Mononuclear cell (primary cell): ENCODE data around the gene INPP5A. TPM values are rescaled to one million over a fixed set of nuclear protein-coding genes. Genes with fewer than 3 reads are reported as not detected.
"Not testable (repeated sequence)": the region's sequence is repeated elsewhere in the genome, so short reads cannot be mapped to it uniquely, and the experiment has no call there.

Experiments used
- H3K27me3 ChIP-seq: 2 replicates; pipeline ENCODE4 v1.6.0; 2011; ENCODE audit warnings: low read length, control low read depth; ENCODE audit not compliant: insufficient read depth
- H3K4me1 ChIP-seq: 2 replicates; pipeline ENCODE4 v1.5.1; 2011; ENCODE audit warnings: mild to moderate bottlenecking, low read length, control low read depth; ENCODE audit not compliant: insufficient read depth
- H3K4me3 ChIP-seq: 2 replicates; pipeline ENCODE4 v1.5.1; 2011; ENCODE audit warnings: mild to moderate bottlenecking, low read length, moderate library complexity
- H3K9me3 ChIP-seq: 2 replicates; pipeline ENCODE4 v1.5.1; 2011; ENCODE audit warnings: low read depth, mild to moderate bottlenecking, control low read depth, low read length
- total RNA-seq: library from RNA; depleted of rRNA; stranded (reverse); fragments of >200 nt; gene quantifications from one replicate; pipeline ENCODE4 v1.2.3, GENCODE V29; 2012

Gene INPP5A
- total RNA-seq, 1 donor: 18.6 TPM

- H3K4me3 ChIP-seq: no peak overlapping the region
- no peaks in the 10 kb centered on the region for H3K9me3 ChIP-seq
- no peaks in the 10 kb centered on the region for H3K4me1 ChIP-seq
- no peaks in the 10 kb centered on the region for H3K27me3 ChIP-seq
Measured at GRCh38 chr10:132728741-132729140, 191.2 kb downstream of the INPP5A start.

- Histone ChIP-seq H3K27me3 (no peaks in the 10 kb centered on the region), H3K4me3 (no peak overlapping the region), H3K9me3 (no peaks in the 10 kb centered on the region), H3K4me1 (no peaks in the 10 kb centered on the region)
Measured at GRCh38 chr10:132729810-132730572, 192.4 kb downstream of the INPP5A start.

GRCh38 chr10:132730573-132730953, 193.0 kb downstream of the INPP5A start:
- Histone ChIP-seq H3K9me3 (no peaks in the 10 kb centered on the region), H3K4me1 (no peaks in the 10 kb centered on the region), H3K4me3 (no peak overlapping the region), H3K27me3 (no peaks in the 10 kb centered on the region)

GRCh38 chr10:132732518-132732917, 194.9 kb downstream of the INPP5A start:
- Histone ChIP-seq H3K9me3 (no peaks in the 10 kb centered on the region), H3K27me3 (no peaks in the 10 kb centered on the region), H3K4me1 (no peaks in the 10 kb centered on the region), H3K4me3 (no peak overlapping the region)

GRCh38 chr10:132733926-132734325, 196.3 kb downstream of the INPP5A start:
- H3K4me1 ChIP-seq: no peaks in the 10 kb centered on the region
- no peaks in the 10 kb centered on the region for H3K9me3 ChIP-seq

GRCh38 chr10:132735341-132735775, 197.8 kb downstream of the INPP5A start:
- no peaks in the 10 kb centered on the region for H3K4me1 ChIP-seq
- no peaks in the 10 kb centered on the region for H3K27me3 ChIP-seq
- H3K4me3 ChIP-seq: no peak overlapping the region
- no peaks in the 10 kb centered on the region for H3K9me3 ChIP-seq

More at GRCh38 chr10:132733926-132734325, 196.3 kb downstream of the INPP5A start:
- H3K27me3 ChIP-seq: no peaks in the 10 kb centered on the region
- H3K4me3 ChIP-seq: no peak overlapping the region

- H3K4me1 ChIP-seq: no peaks in the 10 kb centered on the region
- H3K27me3 ChIP-seq: no peaks in the 10 kb centered on the region
- no peaks in the 10 kb centered on the region for H3K9me3 ChIP-seq
- H3K4me3 ChIP-seq: no peak overlapping the region
Measured at GRCh38 chr10:132735923-132736391, 198.4 kb downstream of the INPP5A start.

- H3K27me3 ChIP-seq: no peaks in the 10 kb centered on the region
- no peak overlapping the region for H3K4me3 ChIP-seq
- H3K9me3 ChIP-seq: no peaks in the 10 kb centered on the region
- H3K4me1 ChIP-seq: no peaks in the 10 kb centered on the region
Measured at GRCh38 chr10:132737390-132738048, 199.9 kb downstream of the INPP5A start.

GRCh38 chr10:132738454-132739224, 201.1 kb downstream of the INPP5A start:
- no peak overlapping the region for H3K4me3 ChIP-seq
- no peaks in the 10 kb centered on the region for H3K9me3 ChIP-seq
- H3K4me1 ChIP-seq: no peaks in the 10 kb centered on the region
- no peaks in the 10 kb centered on the region for H3K27me3 ChIP-seq

- H3K27me3 ChIP-seq: no peaks in the 10 kb centered on the region
- no peak overlapping the region for H3K4me3 ChIP-seq
- no peaks in the 10 kb centered on the region for H3K9me3 ChIP-seq
- H3K4me1 ChIP-seq: no peaks in the 10 kb centered on the region
Measured at GRCh38 chr10:132739225-132739613, 201.6 kb downstream of the INPP5A start.

- H3K9me3 ChIP-seq: no peaks in the 10 kb centered on the region
- H3K4me3 ChIP-seq: no peak overlapping the region
- no peaks in the 10 kb centered on the region for H3K4me1 ChIP-seq
- H3K27me3 ChIP-seq: no peaks in the 10 kb centered on the region
Measured at GRCh38 chr10:132740588-132740987, 203.0 kb downstream of the INPP5A start.

GRCh38 chr10:132742167-132742836, 204.7 kb downstream of the INPP5A start:
- no peaks in the 10 kb centered on the region for H3K4me1 ChIP-seq
- H3K27me3 ChIP-seq: no peaks in the 10 kb centered on the region
- no peaks in the 10 kb centered on the region for H3K9me3 ChIP-seq
- no peak overlapping the region for H3K4me3 ChIP-seq

GRCh38 chr10:132742837-132743194, 205.2 kb downstream of the INPP5A start:
- Histone ChIP-seq H3K4me1 (no peaks in the 10 kb centered on the region), H3K9me3 (no peaks in the 10 kb centered on the region), H3K4me3 (no peak overlapping the region), H3K27me3 (no peaks in the 10 kb centered on the region)

- not testable (repeated sequence) for H3K27me3 ChIP-seq, H3K4me3 ChIP-seq, H3K4me1 ChIP-seq, H3K9me3 ChIP-seq
Measured at GRCh38 chr10:132743196-132743924, 205.8 kb downstream of the INPP5A start.
